K562 (cell line): ENCODE results near the gene ZNF616. TPM values are rescaled to one million over a fixed set of nuclear protein-coding genes. Genes with fewer than 3 reads are reported as not detected.

Experiments used
- ATAC-seq: fragments of 200-7000 bp; cut with Tn5 transposase; 3 replicates; pipeline ENCODE4 v1.9.1; 2020; ENCODE audit warnings: moderate library complexity
- BruUV-seq: library from RNA; stranded (reverse); fragments of 400-500 nt; replicated peaks from 2 replicates; lab custom pipeline; 2021; lab: Mats Ljungman, UMichigan
- CTCF ChIA-PET: fragments of 300-600 bp; formaldehyde crosslinking; extraction: SDS; loops from one replicate; lab custom pipeline; 2021; ENCODE audit warnings: low intra/inter-chr PET ratio; lab: Yijun Ruan, JAX
- POLR2A ChIA-PET: fragments of 300-600, 350-650 bp; sonication (Branson Sonifier 250); formaldehyde crosslinking; extraction: SDS; loops from one replicate; lab custom pipeline; 2021; ENCODE audit warnings: antibody characterized with exemption, inconsistent platforms; lab: Yijun Ruan, JAX
- DNase-seq, 4 experiments: peaks; one replicate each; pipeline versions ENCODE4 v3.0.0 to v3.0.0-alpha.2; 2011 to 2018; ENCODE audit warnings: low spot score in 3 of 4, mixed read lengths in 3 of 4; ENCODE audit errors: extremely low read depth in 1 of 4
- FAIRE-seq: peaks from 2 replicates; lab custom pipeline; 2011; peaks lifted over from hg19 to GRCh38; lab: Jason Lieb, UNC
- H2AFZ ChIP-seq: 2 replicates; pipeline ENCODE4 v1.6.0; 2011; ENCODE audit warnings: low read depth, low read length, control low read depth, inconsistent platforms
- H3K27ac ChIP-seq: fragments of 200-600 bp; 3 replicates; pipeline ENCODE4 v1.8.0; 2011; ENCODE audit warnings: low read depth, mild to moderate bottlenecking, control low read depth, inconsistent platforms, low read length, moderate library complexity, mixed read lengths; ENCODE audit errors: extremely low read depth
- H3K27me3 ChIP-seq, 2 experiments: fragments of 300-600 bp in 1 of 2; 2 replicates in 1 of 2; 3 replicates in 1 of 2; pipeline versions ENCODE4 v1.6.0 to v1.8.0; 2011; ENCODE audit warnings: inconsistent platforms in 2 of 2, low read length in 2 of 2, mild to moderate bottlenecking in 1 of 2, mixed read lengths in 1 of 2, moderate library complexity in 1 of 2; ENCODE audit not compliant: control insufficient read depth in 2 of 2, insufficient read depth in 2 of 2
- H3K36me3 ChIP-seq: fragments of 300-600 bp; 3 replicates; pipeline ENCODE4 v1.8.0; 2011; ENCODE audit warnings: mild to moderate bottlenecking, low read length, inconsistent platforms; ENCODE audit not compliant: control insufficient read depth, insufficient read depth
- H3K4me1 ChIP-seq, 2 experiments: fragments of 200-600 bp in 1 of 2; replicated peaks in 1 of 2; 2 replicates in 1 of 2; 3 replicates in 1 of 2; pipeline versions ENCODE4 v1.5.1 to v1.8.0; 2011; ENCODE audit warnings: inconsistent platforms in 2 of 2, low read length in 2 of 2, mild to moderate bottlenecking in 1 of 2, mixed read lengths in 1 of 2, moderate library complexity in 1 of 2; ENCODE audit not compliant: control insufficient read depth in 2 of 2, insufficient read depth in 2 of 2
- H3K4me2 ChIP-seq: 2 replicates; pipeline ENCODE4 v1.6.1; 2011; ENCODE audit warnings: low read length, control low read depth, inconsistent platforms, mixed read lengths; ENCODE audit not compliant: insufficient read depth
- H3K4me3 ChIP-seq: fragments of 200-600 bp; sonication (generic), shearing (Covaris generic); 2 replicates; pipeline ENCODE4 v1.5.1; 2016; ENCODE audit warnings: control low read depth, inconsistent platforms
- H3K79me2 ChIP-seq: fragments of 200-600 bp; 3 replicates; pipeline ENCODE4 v1.8.0; 2011; ENCODE audit warnings: low read length, inconsistent platforms; ENCODE audit not compliant: control insufficient read depth, insufficient read depth
- H3K9ac ChIP-seq, 2 experiments: 2 replicates each; pipeline versions ENCODE4 v1.6.0 to v1.6.1; 2011; ENCODE audit warnings: low read depth in 2 of 2, low read length in 2 of 2, control low read depth in 1 of 2, inconsistent platforms in 1 of 2, mild to moderate bottlenecking in 1 of 2, mixed read lengths in 1 of 2; ENCODE audit not compliant: insufficient read depth in 1 of 2
- H3K9me1 ChIP-seq: one replicate; pipeline ENCODE4 v1.6.0; 2011; ENCODE audit warnings: inconsistent platforms, mild to moderate bottlenecking, low read length, moderate library complexity; ENCODE audit not compliant: control insufficient read depth, insufficient read depth
- H3K9me3 ChIP-seq: replicated peaks from 2 replicates; pipeline ENCODE4 v1.5.1; 2011; ENCODE audit warnings: low read depth, low read length, inconsistent platforms; ENCODE audit not compliant: control insufficient read depth, insufficient read depth
- H4K20me1 ChIP-seq: replicated peaks from 2 replicates; pipeline ENCODE4 v1.6.1; 2011; ENCODE audit warnings: low read length, inconsistent platforms, mixed read lengths; ENCODE audit not compliant: control insufficient read depth, insufficient read depth
- EHMT2 ChIP-seq: fragments of 450-650 bp; IDR thresholded peaks from 2 replicates; pipeline ENCODE4 v1.6.1; 2018; ENCODE audit warnings: antibody characterized with exemption
- ETS1 ChIP-seq: conservative IDR thresholded peaks from 2 replicates; pipeline ENCODE4 v1.6.1; 2011; ENCODE audit warnings: low read depth, mild to moderate bottlenecking, low read length; ENCODE audit not compliant: control insufficient read depth
- HES1 ChIP-seq: fragments of 450-650 bp; IDR thresholded peaks from 2 replicates; pipeline ENCODE4 v1.6.1; 2016; ENCODE audit warnings: low read depth, mild to moderate bottlenecking, moderate library complexity
- KDM2B ChIP-seq: fragments of 250-450 bp; sonication (Bioruptor Pico); IDR thresholded peaks from 2 replicates; pipeline ENCODE4 v1.8.0; 2021; ENCODE audit warnings: mild to moderate bottlenecking, moderate library complexity
- L3MBTL2 ChIP-seq: fragments of 450-650 bp; IDR thresholded peaks from 2 replicates; pipeline ENCODE4 v1.6.1; 2016; ENCODE audit warnings: mild to moderate bottlenecking, moderate library complexity
- MTA3 ChIP-seq: fragments of 450-650 bp; formaldehyde crosslinking; IDR thresholded peaks from 2 replicates; pipeline ENCODE4 v1.6.1; 2017; ENCODE audit warnings: mild to moderate bottlenecking, borderline replicate concordance
- RBM25 ChIP-seq: fragments of 200-400 bp; formaldehyde crosslinking; IDR thresholded peaks from 2 replicates; pipeline ENCODE4 v1.6.1; 2018; ENCODE audit warnings: low read length, low read depth, moderate library complexity; ENCODE audit not compliant: severe bottlenecking
- SMAD4 ChIP-seq: fragments of 250-450 bp; sonication (Bioruptor Pico); conservative IDR thresholded peaks from 2 replicates; pipeline ENCODE4 v1.8.0; 2021; ENCODE audit warnings: inconsistent platforms, mild to moderate bottlenecking, moderate library complexity
- TRIM28 ChIP-seq: fragments of 450-650 bp; IDR thresholded peaks from 2 replicates; pipeline ENCODE4 v1.6.1; 2017
- VEZF1 ChIP-seq: fragments of 200-800 bp; sonication (Bioruptor generic); IDR thresholded peaks from 2 replicates; pipeline ENCODE4 v1.6.1; 2017; ENCODE audit warnings: missing genetic modification characterization, missing compliant biosample characterization
- XRCC3 ChIP-seq: fragments of 450-650 bp; IDR thresholded peaks from 2 replicates; pipeline ENCODE4 v1.6.1; 2017; ENCODE audit warnings: mild to moderate bottlenecking, moderate library complexity
- ZNF274 ChIP-seq: IDR thresholded peaks from 2 replicates; pipeline ENCODE4 v1.6.1; 2011; ENCODE audit warnings: low read depth, mild to moderate bottlenecking, low read length, moderate library complexity, borderline replicate concordance
- ZNF354B ChIP-seq: fragments of 250-450 bp; sonication (Bioruptor Pico); IDR thresholded peaks from 2 replicates; pipeline ENCODE4 v1.4.0; 2020
- ZNF507 ChIP-seq: conservative IDR thresholded peaks from 2 replicates; pipeline ENCODE4 v1.6.1; 2017; ENCODE audit warnings: missing genetic modification characterization, missing compliant biosample characterization
- ZNF830 ChIP-seq: fragments of 250-450 bp; sonication (Bioruptor Pico); IDR thresholded peaks from 2 replicates; pipeline ENCODE4 v1.5.0; 2021; ENCODE audit warnings: mild to moderate bottlenecking
- WGBS: fragments of 100-300 bp; shearing (Covaris generic); methylation state at CpG from one replicate; pipeline ENCODE4 v1.1.6; 2016; ENCODE audit warnings: low coverage, mixed read lengths; ENCODE audit not compliant: insufficient coverage; ENCODE audit errors: missing lambda C conversion rate; 5-methylcytosine and 5-hydroxymethylcytosine counted together
- in situ Hi-C: fragments of 300-500 bp; cut with MboI; formaldehyde crosslinking; loops from 4 replicates; pipeline ENCODE4 v1.15.0; 2018; ENCODE audit warnings: inconsistent platforms, mixed read lengths
- intact Hi-C: fragments of 100-400 bp; cut with micrococcal nuclease; formaldehyde crosslinking; loops from 2 replicates; pipeline ENCODE4 v1.14.2; 2022
- polyA plus RNA-seq, 8 experiments: library from polyadenylated mRNA; depleted of rRNA in 4 of 8; stranded (reverse) in 5 of 8; unstranded in 3 of 8; fragments of >200 nt; fragmentation: Nextera tagmentation in 2 of 8; fragmentation: Illumina TruSeq in 1 of 8; extraction: Ambion mirVana in 2 of 8; extraction: Trizol in 1 of 8; gene quantifications; 2 replicates each; pipeline versions ENCODE4 v1.2.1 to v1.2.3, GENCODE V29; 2011 to 2014; ENCODE audit warnings: inconsistent platforms in 1 of 8, missing spikeins in 1 of 8
- total RNA-seq, 7 experiments: library from RNA; depleted of rRNA in 6 of 7; stranded (reverse); fragments of >200 nt in 6 of 7; fragmentation: Illumina TruSeq in 2 of 7; extraction: Trizol in 2 of 7; gene quantifications; 2 replicates each; pipeline versions ENCODE4 v1.2.1 to v1.2.3, GENCODE V29; 2011 to 2021; ENCODE audit warnings: low replicate concordance in 1 of 7

Gene ZNF616
- total and polyA plus RNA-seq, 9 of the 15 experiments (the other 6 are each of a cell fraction or from before 2014, with no cell fraction given), result 3.4 to 13.0 (median 6.7) TPM

GRCh38 chr19:52120286-52120685 is 19.5 kb downstream of the ZNF616 start:
- Histone ChIP-seq H3K9me3 (peaks cover 51% of the 10 kb centered on the region), H3K4me2 (no peak overlapping the region), H3K36me3 (peaks cover 67% of the 10 kb centered on the region), H4K20me1 (no peaks in the 10 kb centered on the region), H3K27me3 (no peaks in the 10 kb centered on the region), H3K4me1 (no peaks in the 10 kb centered on the region), H3K9ac (no peak overlapping the region), H2AFZ (no peak overlapping the region), H3K9me1 (no peaks in the 10 kb centered on the region), H3K79me2 (no peaks in the 10 kb centered on the region), H3K4me3 (no peak overlapping the region), H3K27ac (no peak overlapping the region)
- TF ChIP-seq ZNF830 (CRISPR knock-in tag), result no peak
- TF ChIP-seq RBM25, result peak; percentile 41
- peak; percentile 97 for TF ChIP-seq ZNF507
- TF ChIP-seq ZNF354B (CRISPR knock-in tag), result peak; percentile 95
- no peak for ATAC-seq
- BruUV-seq, result no TSS peak
- intact Hi-C loops, result no loop called here
- DNase-seq, result no peak
- 65% methylated on average over 3 of the region's 3 CpGs for WGBS
- in situ Hi-C loops, result no loop called here
- CTCF ChIA-PET, result no interaction called here
- FAIRE-seq, result no peak
- POLR2A ChIA-PET, result no interaction called here

- DNase-seq (no peak), ATAC-seq (no peak), FAIRE-seq (no peak)
- H3K36me3 ChIP-seq, result peaks cover 40% of the 10 kb centered on the region
- no peaks in the 10 kb centered on the region for H3K9me1 ChIP-seq
- no peaks in the 10 kb centered on the region for H3K79me2 ChIP-seq
- no peak overlapping the region for H2AFZ ChIP-seq
- no peak overlapping the region for H3K9ac ChIP-seq
- in situ Hi-C loops (no loop called here), intact Hi-C loops (no loop called here)
- H3K4me3 ChIP-seq, result no peak overlapping the region
- WGBS, result 88% methylated on average over 12 of the region's 12 CpGs
- BruUV-seq, result no TSS peak
- H3K4me2 ChIP-seq, result no peak overlapping the region
- no peaks in the 10 kb centered on the region for H4K20me1 ChIP-seq
- H3K4me1 ChIP-seq, result no peaks in the 10 kb centered on the region
- no peak overlapping the region for H3K27ac ChIP-seq
- ChIA-PET CTCF (no interaction called here), POLR2A (no interaction called here)
- no peaks in the 10 kb centered on the region for H3K27me3 ChIP-seq
- H3K9me3 ChIP-seq, result peaks cover 64% of the 10 kb centered on the region
- TF ChIP-seq SMAD4 (CRISPR knock-in tag) (no peak), HES1 (no peak), KDM2B (no peak), EHMT2 (no peak), TRIM28 (peak; percentile 88; the same call in 1 of the 2 replicates), MTA3 (peak; percentile 41; the same call in 1 of the 2 replicates), VEZF1 (CRISPR knock-in tag) (no peak), L3MBTL2 (no peak), ETS1 (peak; percentile 55; the same call in 1 of the 2 replicates), XRCC3 (peak; percentile 73; the same call in 1 of the 2 replicates), ZNF274 (peak; percentile 99)
Measured at GRCh38 chr19:52115526-52116053, 24.1 kb downstream of the ZNF616 start.
